ENCODE data around the gene RAP1B. TPM values are rescaled to one million over a fixed set of nuclear protein-coding genes. Genes with fewer than 3 reads are reported as not detected.

RAP1B gene
- total RNA-seq, 1 donor from 2014 or later: 178 TPM

GRCh38 chr12:68612202-68612601 is 1.5 kb downstream of the RAP1B start:
- DNase-seq: no peak

DNA sequence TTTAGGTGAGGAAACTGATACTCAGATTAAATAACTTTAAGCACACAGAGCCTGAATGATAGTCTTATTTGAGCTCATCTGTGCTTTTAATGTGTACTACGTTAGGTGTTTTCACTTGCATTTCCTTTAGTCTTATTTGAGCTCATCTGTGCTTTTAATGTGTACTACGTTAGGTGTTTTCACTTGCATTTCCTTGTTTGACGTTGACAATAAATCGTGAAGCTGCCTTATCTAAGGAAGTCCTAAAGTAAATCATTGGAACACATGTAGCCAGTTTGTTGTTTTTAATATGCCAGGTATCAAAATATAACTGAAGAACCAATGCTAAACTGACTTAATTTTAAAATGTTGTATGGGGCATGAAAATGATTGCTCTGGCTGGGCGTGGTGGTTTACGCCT is 2.0 kb downstream of the RAP1B start:
- no peak for DNase-seq

DNA sequence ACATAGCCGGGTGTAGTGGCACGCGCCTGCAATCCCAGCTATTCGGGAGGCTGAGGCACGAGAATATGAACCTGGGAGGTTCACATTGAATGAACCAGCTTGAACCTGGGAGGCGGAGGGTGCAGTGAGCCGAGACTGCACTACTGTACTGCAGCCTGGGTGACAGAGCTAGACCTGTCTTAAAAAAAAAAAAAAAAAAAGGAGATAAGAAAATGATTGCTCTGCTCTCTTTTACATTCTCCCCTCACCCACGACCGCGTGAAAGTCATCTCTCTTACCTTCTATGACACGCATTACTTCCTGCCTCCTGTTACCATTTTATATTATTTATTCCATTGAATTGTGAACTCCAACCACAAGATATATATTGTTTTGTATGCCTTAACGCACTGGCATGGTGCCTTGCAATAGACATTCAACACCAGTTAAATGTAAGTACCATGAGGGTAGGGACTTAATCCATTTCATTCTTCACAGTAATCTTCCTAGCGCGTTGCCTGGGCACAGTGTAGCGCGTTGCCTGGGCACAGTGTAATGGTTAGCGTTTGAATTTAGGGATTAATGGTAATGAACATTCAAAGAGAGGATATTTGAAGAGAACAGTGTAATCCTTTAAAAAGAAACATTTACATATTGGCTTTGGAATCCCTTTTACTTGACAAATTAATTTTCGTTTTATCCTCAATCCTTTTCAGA is 2.7 kb downstream of the RAP1B start:
- no peak for DNase-seq

DNA sequence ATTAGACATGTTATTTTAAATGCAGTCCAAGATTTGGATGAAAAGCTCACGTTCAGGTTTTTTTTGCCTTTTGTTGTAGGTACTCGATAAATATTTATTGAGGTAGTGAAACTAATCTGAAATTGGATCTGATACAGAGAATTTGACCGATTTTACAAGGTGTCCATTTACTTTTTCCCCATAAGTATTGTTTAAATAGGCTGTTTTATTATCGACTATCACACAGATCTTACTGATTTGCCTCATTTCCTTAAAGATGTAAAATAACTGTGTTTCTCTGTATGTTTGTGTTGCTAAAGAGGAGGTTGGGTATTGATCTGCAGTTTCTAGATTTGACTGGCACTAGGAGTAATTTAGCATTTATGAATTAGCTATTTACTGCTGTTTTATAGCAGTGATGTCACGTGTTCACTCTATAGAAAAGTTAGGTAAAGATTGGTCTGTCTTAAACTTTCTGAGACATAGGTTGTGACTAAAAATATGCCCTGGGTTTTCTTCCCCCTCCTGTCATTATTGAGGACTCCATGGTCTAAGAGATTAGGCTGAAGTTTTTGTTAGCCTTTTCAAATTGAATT is 3.5 kb downstream of the RAP1B start:
- DNase-seq: no peak

DNA sequence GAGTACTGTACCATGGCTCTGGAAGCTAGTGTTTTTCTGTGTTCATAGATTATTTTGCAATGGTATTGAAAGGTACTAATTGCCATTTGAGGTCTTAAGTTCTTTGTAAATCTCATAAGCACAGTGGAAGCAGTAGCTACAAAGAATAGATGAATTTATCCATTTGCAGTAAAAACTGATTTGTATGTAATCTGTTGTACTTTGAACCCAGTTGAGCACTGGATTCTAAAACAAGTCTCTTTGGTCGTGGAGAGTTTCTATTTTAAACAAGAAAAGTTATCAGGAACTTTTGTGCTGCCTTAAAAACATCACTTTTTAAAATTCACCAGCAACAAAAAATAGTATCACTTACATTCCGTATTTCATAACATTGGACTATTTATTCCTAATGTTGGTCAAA is 4.1 kb downstream of the RAP1B start:
- no peak for DNase-seq

DNA sequence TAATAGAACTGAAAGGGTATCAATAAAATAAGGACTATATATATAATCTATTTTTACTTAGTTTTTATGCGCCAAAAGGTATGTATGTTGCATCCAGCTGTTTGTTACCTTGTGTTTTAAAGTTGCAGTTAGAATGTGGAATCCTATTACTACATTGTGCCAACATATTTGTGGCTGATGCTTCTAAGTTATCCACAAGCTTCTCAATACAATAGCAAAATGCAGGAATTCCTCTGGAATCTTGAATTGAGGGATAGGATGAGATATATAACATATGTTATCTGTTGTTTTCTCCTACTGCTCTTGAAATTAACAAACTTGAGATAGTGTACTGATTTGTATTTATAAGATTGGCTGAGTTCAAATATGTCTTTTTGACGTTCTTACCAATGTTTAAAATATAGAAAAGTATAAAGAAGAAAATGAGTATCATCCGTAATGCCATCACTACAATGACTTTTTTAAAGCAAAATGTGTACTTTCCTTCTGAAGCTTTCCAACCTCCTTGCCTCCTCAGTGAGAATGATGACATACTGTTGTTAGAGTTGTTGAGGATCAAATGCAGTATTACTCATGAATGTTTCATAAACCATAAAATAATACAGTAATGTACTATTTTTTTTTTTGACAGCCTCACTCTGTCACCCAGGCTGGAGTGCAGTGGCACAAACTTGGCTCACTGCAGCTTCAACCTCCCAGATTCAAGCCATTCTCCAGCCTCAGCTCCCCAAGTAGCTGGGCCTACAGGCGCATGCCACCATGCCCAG is 6.6 kb downstream of the RAP1B start:
- DNase-seq: no peak

- no peak for DNase-seq
Observed at GRCh38 chr12:68619541-68619940, 8.8 kb downstream of the RAP1B start.

DNA sequence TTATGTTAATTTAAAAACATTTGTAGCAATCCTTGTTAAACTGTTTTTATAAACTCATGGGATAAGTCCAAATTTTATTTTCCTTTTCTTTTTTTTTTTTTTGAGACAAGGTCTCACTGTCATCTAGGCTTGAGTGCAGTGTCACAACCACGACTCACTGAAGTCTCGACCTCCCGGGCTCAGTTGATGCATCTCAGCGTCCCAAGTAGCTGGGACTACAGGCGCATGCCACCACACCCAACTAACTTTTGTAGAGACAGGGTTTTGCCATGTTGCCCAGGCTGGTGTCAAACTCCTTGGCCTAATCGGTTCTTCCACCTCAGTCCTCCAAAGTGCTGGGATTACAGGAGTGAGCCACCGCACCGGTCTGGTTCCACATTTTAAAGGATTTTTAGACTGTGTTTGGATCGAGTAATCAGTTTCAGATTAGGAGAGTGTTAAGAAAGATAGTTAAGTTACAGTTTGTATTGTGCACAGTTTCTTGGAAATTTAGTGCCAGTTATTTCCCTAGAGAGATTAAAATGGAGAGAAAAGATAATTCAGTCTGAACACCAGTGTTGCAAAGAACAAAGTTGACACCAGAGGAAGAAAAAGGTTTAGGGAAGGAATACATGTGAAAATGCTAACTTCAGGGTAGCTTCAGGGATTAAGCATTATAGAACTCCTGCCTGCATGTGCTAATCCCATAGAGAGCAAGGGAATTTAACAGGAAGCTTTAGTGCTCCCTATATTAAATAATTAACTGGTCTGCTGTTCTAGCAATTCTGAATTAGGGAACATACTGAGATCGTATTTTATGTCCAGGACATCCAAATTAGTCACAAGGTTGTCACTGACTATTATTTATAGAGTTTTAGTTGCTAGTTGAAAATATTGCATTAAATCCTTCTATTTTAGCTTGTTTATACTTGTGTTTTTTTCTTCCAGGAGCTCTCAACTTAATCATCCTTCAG is 10.1 kb downstream of the RAP1B start:
- DNase-seq: no peak

DNA sequence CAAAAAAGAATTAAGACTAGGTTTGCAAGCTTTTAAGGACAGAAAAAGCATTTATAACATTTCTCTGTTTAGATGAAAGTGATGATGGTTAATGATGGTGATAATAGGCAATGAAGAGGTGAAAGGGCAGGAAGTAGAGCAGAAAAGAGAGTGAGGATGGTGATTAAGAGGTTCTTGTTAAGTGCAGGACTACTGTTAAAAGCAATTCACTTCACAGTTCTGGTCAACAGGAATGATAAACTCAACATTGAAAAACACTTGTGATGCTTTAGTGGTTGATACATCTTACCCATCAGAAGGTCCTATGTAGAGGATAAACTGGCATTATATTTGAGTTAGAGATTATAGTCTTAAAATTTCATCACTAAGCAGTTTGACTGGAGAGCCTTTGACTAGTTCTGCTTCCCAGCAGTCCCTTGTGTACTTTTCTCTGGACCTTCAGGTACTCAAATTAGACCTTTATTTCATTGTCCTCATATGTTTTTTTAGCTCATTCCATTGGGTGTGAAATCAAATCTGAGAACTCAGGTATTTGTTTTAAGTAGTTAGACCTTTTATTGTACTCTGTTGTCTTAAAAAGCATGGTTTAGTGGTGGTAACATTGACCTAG is 10.9 kb downstream of the RAP1B start:
- no peak for DNase-seq

- no peak for DNase-seq
Observed at GRCh38 chr12:68622250-68622649, 11.6 kb downstream of the RAP1B start.

DNA sequence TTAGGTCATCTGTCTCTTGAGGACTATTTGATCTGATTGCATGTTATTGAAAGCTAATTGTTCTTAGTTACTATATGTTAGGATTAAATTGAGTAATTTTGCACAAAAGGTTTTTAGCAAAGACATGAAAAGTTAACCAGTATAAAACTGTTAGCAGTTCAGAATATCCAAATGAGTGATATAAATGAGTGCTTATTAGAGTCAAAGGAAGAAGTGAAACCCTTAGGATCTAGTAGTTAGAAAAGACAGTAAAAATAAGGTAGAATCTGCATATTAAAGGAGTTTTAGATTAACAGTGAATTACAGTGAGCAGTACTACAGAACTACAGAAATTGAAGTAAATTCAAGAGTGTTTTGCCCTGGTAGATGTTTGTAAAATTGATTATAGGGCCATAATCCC is 12.4 kb downstream of the RAP1B start:
- no peak for DNase-seq

- DNase-seq: no peak
Observed at GRCh38 chr12:68623984-68624383, 13.3 kb downstream of the RAP1B start.

- DNase-seq: no peak
Observed at GRCh38 chr12:68624933-68625332, 14.2 kb downstream of the RAP1B start.

- no peak for DNase-seq
Observed at GRCh38 chr12:68627673-68628319, 17.1 kb downstream of the RAP1B start.

- DNase-seq: no peak
Observed at GRCh38 chr12:68628698-68629097, 18.0 kb downstream of the RAP1B start.

- no peak for DNase-seq
Observed at GRCh38 chr12:68630050-68630449, 19.4 kb downstream of the RAP1B start.

DNA sequence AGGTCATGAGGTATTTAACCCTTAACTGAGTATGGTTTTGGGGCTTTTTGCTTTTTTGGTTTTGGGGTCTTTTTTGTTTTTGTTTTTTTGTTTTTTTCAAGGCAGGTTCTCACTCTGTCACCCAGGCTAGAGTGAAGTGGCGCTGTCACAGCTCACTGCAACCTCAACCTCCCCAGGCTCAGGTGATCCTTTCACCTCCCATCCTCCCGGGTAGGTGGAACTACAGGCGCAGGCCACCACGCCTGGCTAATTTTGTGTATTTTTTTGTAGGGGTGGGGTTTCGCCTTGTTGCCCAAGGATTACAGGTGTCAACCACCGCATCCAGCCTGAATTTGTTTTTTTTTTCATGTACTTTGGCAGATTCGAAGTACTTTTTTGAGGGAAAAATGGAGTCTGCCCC is 19.9 kb downstream of the RAP1B start:
- no peak for DNase-seq

GRCh38 chr12:68631227-68631626 is 20.5 kb downstream of the RAP1B start:
- no peak for DNase-seq

DNA sequence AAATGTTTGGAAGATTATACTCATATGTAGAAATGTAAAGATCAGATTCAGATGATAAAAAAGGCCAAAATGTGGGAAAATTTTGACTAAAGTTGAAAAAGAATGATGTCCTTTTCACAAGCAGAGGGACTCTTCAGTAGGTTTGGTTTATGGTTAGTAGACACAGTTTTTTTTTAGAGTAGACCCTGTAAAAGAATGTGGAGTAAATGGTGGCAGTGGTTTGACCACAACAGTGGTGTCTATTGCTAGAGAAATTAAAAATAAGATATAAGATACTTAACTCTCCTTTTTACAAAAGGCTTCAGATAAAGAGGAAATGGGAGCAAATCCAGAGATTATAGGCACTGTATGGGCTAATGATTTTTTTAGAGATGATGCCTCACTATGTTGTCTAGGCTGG is 21.8 kb downstream of the RAP1B start:
- no peak for DNase-seq

GRCh38 chr12:68633614-68634558 is 23.2 kb downstream of the RAP1B start:
- DNase-seq: no peak

Measured in skin of body (tissue), 2 donors.